ENCODE results near the gene RDM1.

Gene RDM1

GRCh38 chr17:35973333-35974260, 43.0 kb upstream of the RDM1 start:
- no peak for DNase-seq (ENCODE audit: low read depth in 1 of 2, low spot score in 1 of 2)
- Histone ChIP-seq H3K4me3 (replicated peaks; ENCODE audit: insufficient read depth, low read length) (no peak overlapping the region), H3K27me3 (ENCODE audit: insufficient read depth, poor library complexity, severe bottlenecking) (no peaks in the 10 kb centered on the region), H3K27ac (replicated peaks) (no peak overlapping the region)
- TF ChIP-seq CTCF (IDR thresholded peaks at IDR 0.05; ENCODE audit: insufficient read depth, low read length) (no peak), POLR2AphosphoS5 (IDR thresholded peaks at IDR 0.05; ENCODE audit: low read depth) (no peak), REST (IDR thresholded peaks at IDR 0.05; ENCODE audit: insufficient replicate concordance, low read depth) (no peak), SPI1 (IDR thresholded peaks at IDR 0.05; ENCODE audit: borderline replicate concordance, low read depth) (no peak), GABPA (IDR thresholded peaks at IDR 0.05; ENCODE audit: low read depth) (no peak)

GRCh38 chr17:35972945-35973332, 42.4 kb upstream of the RDM1 start:
- Histone ChIP-seq H3K27ac (replicated peaks) (no peak overlapping the region), H3K4me3 (replicated peaks; ENCODE audit: insufficient read depth, low read length) (no peak overlapping the region), H3K27me3 (ENCODE audit: insufficient read depth, poor library complexity, severe bottlenecking) (no peaks in the 10 kb centered on the region)
- TF ChIP-seq SPI1 (IDR thresholded peaks at IDR 0.05; ENCODE audit: borderline replicate concordance, low read depth), result no peak
- TF ChIP-seq POLR2AphosphoS5 (IDR thresholded peaks at IDR 0.05; ENCODE audit: low read depth), result no peak
- no peak for TF ChIP-seq CTCF (IDR thresholded peaks at IDR 0.05; ENCODE audit: insufficient read depth, low read length)
- TF ChIP-seq GABPA (IDR thresholded peaks at IDR 0.05; ENCODE audit: low read depth), result no peak
- no peak for TF ChIP-seq REST (IDR thresholded peaks at IDR 0.05; ENCODE audit: insufficient replicate concordance, low read depth)
- no peak for DNase-seq (ENCODE audit: low read depth in 1 of 2, low spot score in 1 of 2)

- Histone ChIP-seq H3K27ac (replicated peaks) (no peak overlapping the region), H3K27me3 (ENCODE audit: insufficient read depth, poor library complexity, severe bottlenecking) (no peaks in the 10 kb centered on the region), H3K4me3 (replicated peaks; ENCODE audit: insufficient read depth, low read length) (no peak overlapping the region)
- DNase-seq (ENCODE audit: low read depth in 1 of 2, low spot score in 1 of 2), result no peak
- TF ChIP-seq REST (IDR thresholded peaks at IDR 0.05; ENCODE audit: insufficient replicate concordance, low read depth) (no peak), CTCF (IDR thresholded peaks at IDR 0.05; ENCODE audit: insufficient read depth, low read length) (no peak)
Measured at GRCh38 chr17:35972535-35972934, 42.0 kb upstream of the RDM1 start.
